CD4-positive, alpha-beta T cell treated with Interferon alpha-2 for 1 hour (primary cell): ENCODE results near the gene MIER2.

Source experiments
- DNase-seq, 2 donors: peaks; one replicate each; pipeline ENCODE4 v3.0.0-alpha.2; 2020 to 2022

The MIER2 gene

GRCh38 chr19:328025-328505 lies 16.5 kb downstream of the MIER2 start:
- no peak for DNase-seq

- DNase-seq, result no peak
Measured at GRCh38 chr19:327291-328024, 17.1 kb downstream of the MIER2 start.

GRCh38 chr19:326871-327270 lies 17.7 kb downstream of the MIER2 start:
- no peak for DNase-seq

GRCh38 chr19:325937-326565 lies 18.5 kb downstream of the MIER2 start:
- DNase-seq, result no peak

GRCh38 chr19:325173-325936 lies 19.2 kb downstream of the MIER2 start:
- no peak for DNase-seq

GRCh38 chr19:324716-325115 lies 19.9 kb downstream of the MIER2 start:
- DNase-seq, result no peak

- no peak for DNase-seq
Measured at GRCh38 chr19:322616-323015, 22.0 kb downstream of the MIER2 start.

- DNase-seq, result no peak
Measured at GRCh38 chr19:318509-318774, 26.2 kb downstream of the MIER2 start.

GRCh38 chr19:317710-318508 lies 26.7 kb downstream of the MIER2 start:
- no peak for DNase-seq

- no peak for DNase-seq
Measured at GRCh38 chr19:315811-316210, 28.8 kb downstream of the MIER2 start.

- no peak for DNase-seq
Measured at GRCh38 chr19:313988-314815, 30.4 kb downstream of the MIER2 start.

- no peak for DNase-seq
Measured at GRCh38 chr19:313169-313987, 31.2 kb downstream of the MIER2 start.

- DNase-seq, result no peak
Measured at GRCh38 chr19:311813-312261, 32.8 kb downstream of the MIER2 start.

- no peak for DNase-seq
Measured at GRCh38 chr19:310781-311496, 33.7 kb downstream of the MIER2 start.

GRCh38 chr19:310141-310651 lies 34.4 kb downstream of the MIER2 start:
- no peak for DNase-seq

- DNase-seq, result no peak
Measured at GRCh38 chr19:309206-309565, 35.4 kb downstream of the MIER2 start.

GRCh38 chr19:308471-309205 lies 36.0 kb downstream of the MIER2 start:
- no peak for DNase-seq

- no peak for DNase-seq
Measured at GRCh38 chr19:307793-308420, 36.7 kb downstream of the MIER2 start.

GRCh38 chr19:307111-307531 lies 37.5 kb downstream of the MIER2 start:
- no peak for DNase-seq
